HepG2 (cell line): ENCODE results near the gene TAMALIN.
A peak's percentile ranks its signal among the peaks of the same experiment; 100 is the strongest.

Experiments used
- ATF7-NPFF ChIP-seq: sonication (generic); formaldehyde crosslinking; IDR thresholded peaks from 2 replicates; pipeline ENCODE4 v1.8.1; 2023; ENCODE audit warnings: mild to moderate bottlenecking, low read depth, missing genetic modification reagents, moderate library complexity
- DNMT1 ChIP-seq: sonication (generic); formaldehyde crosslinking; IDR thresholded peaks from 2 replicates; pipeline ENCODE4 v1.5.1; 2020; ENCODE audit warnings: mild to moderate bottlenecking, missing genetic modification reagents
- MXI1 ChIP-seq: IDR thresholded peaks from 3 replicates; pipeline ENCODE4 v1.6.1; 2012; ENCODE audit warnings: low read depth, low read length, inconsistent platforms, borderline replicate concordance
- NBN ChIP-seq: fragments of 450-650 bp; conservative IDR thresholded peaks from 2 replicates; pipeline ENCODE4 v1.6.1; 2017
- NFIB ChIP-seq: sonication (generic); formaldehyde crosslinking; IDR thresholded peaks from 2 replicates; pipeline ENCODE4 v1.9.0; 2021; ENCODE audit warnings: missing genetic modification reagents, mild to moderate bottlenecking, borderline replicate concordance
- TRIM24 ChIP-seq: sonication (generic); formaldehyde crosslinking; IDR thresholded peaks from 2 replicates; pipeline ENCODE4 v1.8.0; 2022; ENCODE audit warnings: mild to moderate bottlenecking, missing genetic modification reagents
- TF ChIP-seq, protein P1 (sequence below): sonication (generic); formaldehyde crosslinking; IDR thresholded peaks from 2 replicates; pipeline ENCODE4 v1.4.0; 2020; ENCODE audit warnings: mild to moderate bottlenecking, missing genetic modification reagents
- TF ChIP-seq, protein P2 (sequence below), 2 experiments: fragments of 450-650 bp in 1 of 2; sonication (generic) in 1 of 2; formaldehyde crosslinking; IDR thresholded peaks; 2 replicates each; pipeline versions ENCODE4 v1.5.0 to v1.8.0; 2020 to 2022; ENCODE audit warnings: mild to moderate bottlenecking in 1 of 2, missing genetic modification reagents in 1 of 2

DNA sequence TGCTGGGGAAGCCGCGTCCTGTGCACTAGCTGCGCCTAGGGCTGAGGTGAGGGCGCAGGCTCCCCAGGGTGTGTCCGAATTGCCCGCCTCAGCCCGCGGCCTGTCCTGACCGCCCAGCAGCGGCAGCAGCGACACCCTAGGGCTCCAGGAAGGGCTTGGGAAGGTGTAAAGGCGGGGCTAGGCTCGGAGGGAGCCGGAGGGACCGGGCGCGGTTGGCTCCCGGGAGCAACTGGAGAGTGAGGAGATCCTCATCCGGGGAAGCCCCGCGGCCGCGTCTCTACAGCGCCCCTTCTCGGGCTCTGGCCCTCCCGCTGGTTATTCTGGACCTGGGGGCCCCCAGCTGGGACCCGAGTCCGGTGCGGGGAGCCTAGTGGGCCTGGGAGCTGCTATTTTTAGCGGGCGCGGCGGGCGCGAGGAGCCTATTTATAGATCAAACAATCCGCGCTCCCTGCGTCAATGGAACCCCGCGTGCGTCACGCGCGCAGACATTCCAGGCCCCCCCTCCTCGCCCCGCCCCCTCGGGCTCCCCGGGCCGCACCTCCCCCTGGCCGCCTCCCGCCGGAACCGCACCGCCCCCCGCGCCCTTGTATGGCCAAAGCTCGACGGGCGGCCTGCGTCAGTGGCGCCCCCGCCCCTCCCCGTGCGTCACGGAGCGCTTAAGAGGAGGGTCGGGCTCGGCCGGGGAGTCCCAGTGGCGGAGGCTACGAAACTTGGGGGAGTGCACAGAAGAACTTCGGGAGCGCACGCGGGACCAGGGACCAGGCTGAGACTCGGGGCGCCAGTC, 44.2 kb downstream of the TAMALIN start, which contains the start of gene NR4A1:
- TF ChIP-seq DNMT1 (CRISPR knock-in tag) = 0 out of 2 replicates have a peak, but pooled peaks have one; percentile 22
- no peak for TF ChIP-seq NBN
- TF ChIP-seq TRIM24 (CRISPR knock-in tag) = no peak
- TF ChIP-seq NFIB (CRISPR knock-in tag) = no peak
- TF ChIP-seq, protein P1, sequence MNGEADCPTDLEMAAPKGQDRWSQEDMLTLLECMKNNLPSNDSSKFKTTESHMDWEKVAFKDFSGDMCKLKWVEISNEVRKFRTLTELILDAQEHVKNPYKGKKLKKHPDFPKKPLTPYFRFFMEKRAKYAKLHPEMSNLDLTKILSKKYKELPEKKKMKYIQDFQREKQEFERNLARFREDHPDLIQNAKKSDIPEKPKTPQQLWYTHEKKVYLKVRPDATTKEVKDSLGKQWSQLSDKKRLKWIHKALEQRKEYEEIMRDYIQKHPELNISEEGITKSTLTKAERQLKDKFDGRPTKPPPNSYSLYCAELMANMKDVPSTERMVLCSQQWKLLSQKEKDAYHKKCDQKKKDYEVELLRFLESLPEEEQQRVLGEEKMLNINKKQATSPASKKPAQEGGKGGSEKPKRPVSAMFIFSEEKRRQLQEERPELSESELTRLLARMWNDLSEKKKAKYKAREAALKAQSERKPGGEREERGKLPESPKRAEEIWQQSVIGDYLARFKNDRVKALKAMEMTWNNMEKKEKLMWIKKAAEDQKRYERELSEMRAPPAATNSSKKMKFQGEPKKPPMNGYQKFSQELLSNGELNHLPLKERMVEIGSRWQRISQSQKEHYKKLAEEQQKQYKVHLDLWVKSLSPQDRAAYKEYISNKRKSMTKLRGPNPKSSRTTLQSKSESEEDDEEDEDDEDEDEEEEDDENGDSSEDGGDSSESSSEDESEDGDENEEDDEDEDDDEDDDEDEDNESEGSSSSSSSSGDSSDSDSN (CRISPR knock-in tag) = peak; percentile 84
- TF ChIP-seq MXI1 = peak; percentile 77; the same call in 1 of the 3 replicates
- peak; percentile 45; the same call in 1 of the 2 replicates for TF ChIP-seq ATF7-NPFF (CRISPR knock-in tag)
- TF ChIP-seq, protein P2, sequence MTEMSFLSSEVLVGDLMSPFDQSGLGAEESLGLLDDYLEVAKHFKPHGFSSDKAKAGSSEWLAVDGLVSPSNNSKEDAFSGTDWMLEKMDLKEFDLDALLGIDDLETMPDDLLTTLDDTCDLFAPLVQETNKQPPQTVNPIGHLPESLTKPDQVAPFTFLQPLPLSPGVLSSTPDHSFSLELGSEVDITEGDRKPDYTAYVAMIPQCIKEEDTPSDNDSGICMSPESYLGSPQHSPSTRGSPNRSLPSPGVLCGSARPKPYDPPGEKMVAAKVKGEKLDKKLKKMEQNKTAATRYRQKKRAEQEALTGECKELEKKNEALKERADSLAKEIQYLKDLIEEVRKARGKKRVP (CRISPR knock-in tag; IDR thresholded peaks at IDR 0.05) = peak in 1 of 2 experiments; percentile 26; a peak in 1 of 4 replicates
